Measurements from ENCODE around the gene CAAP1. TPM values are rescaled to one million over a fixed set of nuclear protein-coding genes. Genes with fewer than 3 reads are reported as not detected.

CAAP1 gene
- total and polyA plus RNA-seq, 7 donors: 10.2 to 19.2 (median 16.4) TPM

DNA sequence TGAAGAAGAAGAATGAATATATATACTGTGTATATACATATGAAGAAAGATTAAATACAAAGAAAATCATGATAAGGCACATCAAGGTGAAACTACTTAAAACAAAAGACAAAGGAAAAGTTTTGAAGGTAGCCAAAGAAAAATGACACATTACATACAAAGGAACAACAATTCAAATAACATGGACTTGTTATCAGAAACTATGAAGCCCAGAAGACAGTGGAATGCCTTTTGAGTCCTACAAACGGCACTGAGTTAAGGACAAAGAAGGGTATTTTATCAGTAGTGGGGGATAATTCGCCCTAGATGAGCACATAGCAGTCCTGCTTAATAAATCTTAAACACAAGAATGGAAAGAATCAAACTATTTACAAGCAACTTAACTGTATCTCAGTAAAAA, 77.8 kb downstream of the CAAP1 start:
- H3K36me3 ChIP-seq: no peaks in the 10 kb centered on the region
- no peak overlapping the region for H3K27ac ChIP-seq
- intact Hi-C loops (cut with DNase I): no loop called here
- H3K9me3 ChIP-seq: no peaks in the 10 kb centered on the region
- H3K4me3 ChIP-seq: no peak overlapping the region
- TF ChIP-seq EP300 (IDR thresholded peaks at IDR 0.05) (no peak), POLR2A (IDR thresholded peaks at IDR 0.05) (no peak), POLR2AphosphoS5 (IDR thresholded peaks at IDR 0.05) (no peak)
- TF ChIP-seq, protein P1, sequence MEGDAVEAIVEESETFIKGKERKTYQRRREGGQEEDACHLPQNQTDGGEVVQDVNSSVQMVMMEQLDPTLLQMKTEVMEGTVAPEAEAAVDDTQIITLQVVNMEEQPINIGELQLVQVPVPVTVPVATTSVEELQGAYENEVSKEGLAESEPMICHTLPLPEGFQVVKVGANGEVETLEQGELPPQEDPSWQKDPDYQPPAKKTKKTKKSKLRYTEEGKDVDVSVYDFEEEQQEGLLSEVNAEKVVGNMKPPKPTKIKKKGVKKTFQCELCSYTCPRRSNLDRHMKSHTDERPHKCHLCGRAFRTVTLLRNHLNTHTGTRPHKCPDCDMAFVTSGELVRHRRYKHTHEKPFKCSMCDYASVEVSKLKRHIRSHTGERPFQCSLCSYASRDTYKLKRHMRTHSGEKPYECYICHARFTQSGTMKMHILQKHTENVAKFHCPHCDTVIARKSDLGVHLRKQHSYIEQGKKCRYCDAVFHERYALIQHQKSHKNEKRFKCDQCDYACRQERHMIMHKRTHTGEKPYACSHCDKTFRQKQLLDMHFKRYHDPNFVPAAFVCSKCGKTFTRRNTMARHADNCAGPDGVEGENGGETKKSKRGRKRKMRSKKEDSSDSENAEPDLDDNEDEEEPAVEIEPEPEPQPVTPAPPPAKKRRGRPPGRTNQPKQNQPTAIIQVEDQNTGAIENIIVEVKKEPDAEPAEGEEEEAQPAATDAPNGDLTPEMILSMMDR (IDR thresholded peaks at IDR 0.05): no peak
- no peak for DNase-seq
- no peaks in the 10 kb centered on the region for H3K27me3 ChIP-seq
- no peaks in the 10 kb centered on the region for H3K4me1 ChIP-seq
- 83 to 91% methylated on average over 2 of the region's 2 CpGs for WGBS, 2 donors

DNA sequence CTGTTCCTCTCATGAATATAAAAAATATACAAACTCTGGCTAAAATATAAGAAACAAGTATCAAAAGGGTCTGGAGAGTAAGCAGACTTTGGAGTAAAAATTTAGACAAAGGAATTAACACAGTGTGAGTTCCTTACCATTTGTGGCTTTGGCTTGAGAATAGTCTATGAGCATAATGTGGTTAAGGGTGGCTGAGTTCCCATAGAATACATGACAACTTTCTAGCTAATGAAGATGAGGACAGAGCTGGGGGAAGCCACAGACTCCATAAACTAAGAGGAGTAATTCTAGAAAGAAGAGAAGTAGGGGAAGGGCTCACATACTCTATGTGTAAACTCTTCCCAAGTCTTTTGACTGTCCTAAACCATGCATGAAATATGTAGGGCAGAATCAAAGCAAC, 79.4 kb downstream of the CAAP1 start:
- Histone ChIP-seq H3K4me3 (no peak overlapping the region), H3K36me3 (no peaks in the 10 kb centered on the region), H3K9me3 (no peaks in the 10 kb centered on the region), H3K27me3 (no peaks in the 10 kb centered on the region), H3K4me1 (no peaks in the 10 kb centered on the region), H3K27ac (no peak overlapping the region)
- TF ChIP-seq EP300 (IDR thresholded peaks at IDR 0.05) (no peak), POLR2AphosphoS5 (IDR thresholded peaks at IDR 0.05) (no peak), POLR2A (IDR thresholded peaks at IDR 0.05) (no peak)
- TF ChIP-seq, protein P1 (IDR thresholded peaks at IDR 0.05): no peak
- intact Hi-C loops (cut with DNase I): no loop called here
- no peak for DNase-seq

DNA sequence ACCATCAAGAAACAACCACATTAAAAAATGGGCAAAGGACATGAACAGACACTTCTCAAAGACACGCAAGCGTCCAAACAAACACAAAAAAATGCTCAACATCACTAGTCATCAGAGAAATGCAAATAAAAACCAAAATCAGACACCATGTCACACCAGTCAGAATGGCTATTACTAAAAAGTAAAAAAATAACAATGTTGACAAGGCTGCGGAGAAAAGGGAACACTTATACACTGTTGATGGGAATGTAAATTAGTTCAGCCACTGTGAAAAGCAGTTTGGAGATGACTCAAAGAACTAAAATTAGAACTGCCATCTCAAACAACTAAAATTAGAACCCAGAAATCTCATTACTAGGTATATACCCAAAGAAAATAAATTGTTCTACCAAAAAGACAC, 80.4 kb downstream of the CAAP1 start:
- DNase-seq: no peak
- no peaks in the 10 kb centered on the region for H3K4me1 ChIP-seq
- no peak overlapping the region for H3K27ac ChIP-seq
- H3K27me3 ChIP-seq: no peaks in the 10 kb centered on the region
- H3K9me3 ChIP-seq: no peaks in the 10 kb centered on the region
- no peaks in the 10 kb centered on the region for H3K36me3 ChIP-seq
- TF ChIP-seq POLR2AphosphoS5 (IDR thresholded peaks at IDR 0.05): no peak
- TF ChIP-seq EP300 (IDR thresholded peaks at IDR 0.05): no peak
- TF ChIP-seq, protein P1 (IDR thresholded peaks at IDR 0.05): no peak
- TF ChIP-seq POLR2A (IDR thresholded peaks at IDR 0.05): no peak
- intact Hi-C loops (cut with DNase I): no loop called here
- 89 to 93% methylated on average over 3 of the region's 3 CpGs for WGBS, 2 donors
- no peak overlapping the region for H3K4me3 ChIP-seq

DNA sequence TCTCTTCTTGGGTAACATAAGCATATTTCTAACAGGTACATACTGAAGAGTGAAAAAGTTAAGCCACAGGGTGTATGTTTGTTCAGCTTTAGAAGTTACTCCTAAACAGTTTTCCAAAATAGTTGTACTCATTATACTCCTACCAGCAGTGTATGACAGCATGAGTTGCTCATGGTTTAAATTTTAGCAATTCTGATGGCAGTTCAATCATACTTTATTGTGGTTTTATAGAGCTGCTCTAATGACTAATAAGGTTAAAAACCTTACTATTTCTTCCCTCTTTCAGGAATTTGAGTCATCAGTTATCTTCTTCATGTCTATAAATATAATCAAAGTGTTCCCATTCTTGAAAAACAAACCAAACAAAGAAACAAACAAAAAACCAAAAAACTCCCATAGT, 81.5 kb downstream of the CAAP1 start:
- Histone ChIP-seq H3K27me3 (no peaks in the 10 kb centered on the region), H3K27ac (no peak overlapping the region), H3K36me3 (no peaks in the 10 kb centered on the region), H3K4me3 (no peak overlapping the region), H3K9me3 (no peaks in the 10 kb centered on the region), H3K4me1 (no peaks in the 10 kb centered on the region)
- no peak for TF ChIP-seq EP300 (IDR thresholded peaks at IDR 0.05)
- TF ChIP-seq POLR2AphosphoS5 (IDR thresholded peaks at IDR 0.05): no peak
- TF ChIP-seq POLR2A (IDR thresholded peaks at IDR 0.05): no peak
- TF ChIP-seq, protein P1 (IDR thresholded peaks at IDR 0.05): no peak
- intact Hi-C loops (cut with DNase I): no loop called here
- no peak for DNase-seq

DNA sequence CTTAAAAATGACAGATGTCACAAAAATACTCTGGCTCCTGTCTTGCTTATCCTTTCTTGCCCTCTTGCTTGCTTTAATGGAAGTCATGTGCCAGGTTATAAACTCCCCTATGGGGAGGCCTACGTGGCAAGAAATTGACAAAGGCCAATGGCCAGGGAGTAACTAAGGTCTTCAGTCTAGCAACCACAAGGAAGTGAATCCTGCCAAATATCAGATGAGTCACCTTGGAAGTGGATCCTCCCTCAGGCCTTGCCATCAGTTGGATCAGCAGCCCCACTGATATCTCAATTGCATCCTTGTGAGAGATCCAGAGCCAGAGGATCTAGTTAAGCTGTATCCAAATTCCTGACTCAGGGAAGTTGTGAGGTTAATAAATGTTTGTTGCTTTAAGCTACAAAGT, 82.8 kb downstream of the CAAP1 start:
- TF ChIP-seq POLR2AphosphoS5 (IDR thresholded peaks at IDR 0.05): no peak
- TF ChIP-seq EP300 (IDR thresholded peaks at IDR 0.05): no peak
- TF ChIP-seq POLR2A (IDR thresholded peaks at IDR 0.05): no peak
- TF ChIP-seq, protein P1 (IDR thresholded peaks at IDR 0.05): no peak
- intact Hi-C loops (cut with DNase I): no loop called here
- Histone ChIP-seq H3K4me1 (no peaks in the 10 kb centered on the region), H3K36me3 (no peaks in the 10 kb centered on the region), H3K9me3 (no peaks in the 10 kb centered on the region), H3K27ac (no peak overlapping the region), H3K27me3 (no peaks in the 10 kb centered on the region), H3K4me3 (no peak overlapping the region)
- no peak for DNase-seq
- WGBS, 2 donors: 60 to 77% methylated on average over 1 of the region's 1 CpG

All from sigmoid colon (tissue), 7 donors.